Thoracic aorta (tissue), 2 donors: ENCODE data around the gene JUN. TPM values are rescaled to one million over a fixed set of nuclear protein-coding genes. Genes with fewer than 3 reads are reported as not detected.

Experiments
- ATAC-seq: fragments of 150-250 bp; one replicate; pipeline ENCODE4 v1.8.0; 2017; ENCODE audit warnings: low read depth; ENCODE audit not compliant: insufficient number of reproducible peaks, low FRiP score
- DNase-seq: peaks from one replicate; pipeline ENCODE4 v3.0.0-alpha.2; 2020; ENCODE audit warnings: low spot score
- H3K27ac ChIP-seq, 2 donors: fragments of 200-600 bp; sonication (generic); 1 replicate in 1 of 2; 2 replicates in 1 of 2; pipeline ENCODE4 v1.5.1; 2016; ENCODE audit warnings: mild to moderate bottlenecking in 2 of 2, moderate library complexity in 2 of 2
- H3K27me3 ChIP-seq: fragments of 200-600 bp; sonication (generic); replicated peaks from 2 replicates; pipeline ENCODE4 v1.6.0; 2016; ENCODE audit warnings: mild to moderate bottlenecking; ENCODE audit not compliant: insufficient read depth
- H3K36me3 ChIP-seq: fragments of 200-600 bp; sonication (generic); one replicate; pipeline ENCODE4 v1.5.1; 2016
- H3K4me1 ChIP-seq, 2 donors: fragments of 200-600 bp; sonication (generic); 1 replicate in 1 of 2; 2 replicates in 1 of 2; pipeline versions ENCODE4 v1.5.1 to v1.6.0; 2016; ENCODE audit warnings: low read depth in 2 of 2, mild to moderate bottlenecking in 1 of 2; ENCODE audit not compliant: control insufficient read depth in 1 of 2
- H3K4me3 ChIP-seq: fragments of 200-600 bp; sonication (generic); 2 replicates; pipeline ENCODE4 v1.5.1; 2016; ENCODE audit warnings: mild to moderate bottlenecking
- H3K9me3 ChIP-seq: fragments of 200-600 bp; sonication (generic); 2 replicates; pipeline ENCODE4 v1.5.1; 2016
- CTCF ChIP-seq: fragments of 200-600 bp; sonication (generic); IDR thresholded peaks from one replicate; pipeline ENCODE4 v1.5.1; 2019; ENCODE audit warnings: antibody characterized with exemption
- total RNA-seq, 2 donors: library from RNA; depleted of rRNA; stranded (reverse); fragments of >200 nt; gene quantifications; one replicate each; pipeline versions ENCODE4 v1.1.0 to v1.2.3, GENCODE V29; 2016

JUN gene
- total RNA-seq, 2 donors from 2014 or later: 132 to 396 TPM

GRCh38 chr1:58745117-58745516 is 38.7 kb downstream of the JUN start:
- no peak for TF ChIP-seq CTCF
- Histone ChIP-seq H3K4me3 (no peak overlapping the region), H3K4me1 (no peaks in the 10 kb centered on the region), H3K27me3 (no peaks in the 10 kb centered on the region), H3K36me3 (no peaks in the 10 kb centered on the region), H3K9me3 (no peaks in the 10 kb centered on the region), H3K27ac (no peak overlapping the region)
- DNase-seq (no peak), ATAC-seq (no peak)

GRCh38 chr1:58741678-58742553 is 41.9 kb downstream of the JUN start:
- DNase-seq (no peak), ATAC-seq (no peak)
- no peaks in the 10 kb centered on the region for H3K9me3 ChIP-seq
- H3K4me3 ChIP-seq: no peak overlapping the region
- no peaks in the 10 kb centered on the region for H3K27me3 ChIP-seq
- no peak for TF ChIP-seq CTCF
- no peaks in the 10 kb centered on the region for H3K36me3 ChIP-seq
- no peaks in the 10 kb centered on the region for H3K4me1 ChIP-seq
- H3K27ac ChIP-seq: no peak overlapping the region

- no peak for ATAC-seq
- Histone ChIP-seq H3K27ac (no peak overlapping the region), H3K9me3 (no peaks in the 10 kb centered on the region), H3K36me3 (no peaks in the 10 kb centered on the region), H3K4me1 (no peaks in the 10 kb centered on the region), H3K27me3 (no peaks in the 10 kb centered on the region), H3K4me3 (no peak overlapping the region)
- peak; percentile 77 for TF ChIP-seq CTCF
- DNase-seq: no peak
Observed at GRCh38 chr1:58739856-58740466, 43.9 kb downstream of the JUN start.

GRCh38 chr1:58738876-58739275 is 45.0 kb downstream of the JUN start:
- Histone ChIP-seq H3K27ac (no peak overlapping the region), H3K36me3 (no peaks in the 10 kb centered on the region), H3K27me3 (no peaks in the 10 kb centered on the region), H3K4me3 (no peak overlapping the region), H3K9me3 (no peaks in the 10 kb centered on the region), H3K4me1 (no peaks in the 10 kb centered on the region)
- TF ChIP-seq CTCF: no peak
- no peak for ATAC-seq
- no peak for DNase-seq

GRCh38 chr1:58735586-58735985 is 48.3 kb downstream of the JUN start:
- no peaks in the 10 kb centered on the region for H3K36me3 ChIP-seq
- ATAC-seq (no peak), DNase-seq (no peak)
- peaks cover 0 to 10% of the 10 kb centered on the region in 2 donors for H3K4me1 ChIP-seq
- H3K27ac ChIP-seq: no peak overlapping the region
- no peaks in the 10 kb centered on the region for H3K9me3 ChIP-seq
- H3K27me3 ChIP-seq: no peaks in the 10 kb centered on the region
- H3K4me3 ChIP-seq: no peak overlapping the region
- no peak for TF ChIP-seq CTCF
